HG03378 (cell line): ENCODE results near the gene FOXRED1.
A peak's percentile ranks its signal among the peaks of the same experiment; 100 is the strongest.

ENCODE experiments used
- ATAC-seq: cut with Tn5 transposase; IDR thresholded peaks from one replicate; pipeline ENCODE4 v1.9.1; 2021; ENCODE audit warnings: mild to moderate bottlenecking, moderate library complexity; ENCODE audit not compliant: unreplicated experiment

Gene FOXRED1

GRCh38 chr11:126310200-126310991 lies 41.4 kb downstream of the FOXRED1 start:
- ATAC-seq = peak; percentile 40

- no peak for ATAC-seq
Observed at GRCh38 chr11:126310992-126311310, 42.0 kb downstream of the FOXRED1 start.

- peak; percentile 54 for ATAC-seq
Observed at GRCh38 chr11:126311401-126312291, 42.7 kb downstream of the FOXRED1 start.

- ATAC-seq = no peak
Observed at GRCh38 chr11:126312961-126313360, 44.0 kb downstream of the FOXRED1 start.

- ATAC-seq = no peak
Observed at GRCh38 chr11:126313826-126314225, 44.9 kb downstream of the FOXRED1 start.

- ATAC-seq = no peak
Observed at GRCh38 chr11:126317432-126317755, 48.4 kb downstream of the FOXRED1 start.

- peak; percentile 9 for ATAC-seq
Observed at GRCh38 chr11:126317756-126318573, 49.0 kb downstream of the FOXRED1 start.

- peak; percentile 96 for ATAC-seq
Observed at GRCh38 chr11:126318574-126319373, 49.8 kb downstream of the FOXRED1 start.

- no peak for ATAC-seq
Observed at GRCh38 chr11:126319374-126319740, 50.4 kb downstream of the FOXRED1 start.

- ATAC-seq = no peak
Observed at GRCh38 chr11:126322996-126323395, 54.0 kb downstream of the FOXRED1 start.

- ATAC-seq = no peak
Observed at GRCh38 chr11:126327281-126328000, 58.5 kb downstream of the FOXRED1 start.
